ENCODE results near the gene SLC5A9. TPM values are rescaled to one million over a fixed set of nuclear protein-coding genes. Genes with fewer than 3 reads are reported as not detected.
A peak's percentile ranks its signal among the peaks of the same experiment; 100 is the strongest.

SLC5A9 gene
- total RNA-seq, 1 donor from 2014 or later: 0.25 TPM

- no peak overlapping the region for H3K27ac ChIP-seq
- no peaks in the 10 kb centered on the region for H3K9me3 ChIP-seq
- no peaks in the 10 kb centered on the region for H3K27me3 ChIP-seq
- H3K4me1 ChIP-seq: no peaks in the 10 kb centered on the region
- TF ChIP-seq CTCF (IDR thresholded peaks at IDR 0.05) (no peak), POLR2A (IDR thresholded peaks at IDR 0.05) (no peak), POLR2AphosphoS5 (IDR thresholded peaks at IDR 0.05; ENCODE audit: insufficient read depth in 1 of 2, low read depth in 1 of 2) (no peak)
- no peaks in the 10 kb centered on the region for H3K36me3 ChIP-seq
- H3K4me3 ChIP-seq: no peak overlapping the region
- intact Hi-C loops (cut with DNase I): no loop called here
- DNase-seq (ENCODE audit: extremely low spot score in 2 of 2): no peak
Measured at GRCh38 chr1:48228156-48228555, 5.6 kb downstream of the SLC5A9 start.

- no peaks in the 10 kb centered on the region for H3K4me1 ChIP-seq
- no peaks in the 10 kb centered on the region for H3K27me3 ChIP-seq
- intact Hi-C loops (cut with DNase I): no loop called here
- no peak for DNase-seq (ENCODE audit: extremely low spot score in 2 of 2)
- H3K36me3 ChIP-seq: no peaks in the 10 kb centered on the region
- no peaks in the 10 kb centered on the region for H3K9me3 ChIP-seq
- no peak overlapping the region for H3K4me3 ChIP-seq
- no peak for TF ChIP-seq POLR2A (IDR thresholded peaks at IDR 0.05)
- TF ChIP-seq CTCF (IDR thresholded peaks at IDR 0.05): no peak
- no peak for TF ChIP-seq POLR2AphosphoS5 (IDR thresholded peaks at IDR 0.05; ENCODE audit: insufficient read depth in 1 of 2, low read depth in 1 of 2)
- no peak overlapping the region for H3K27ac ChIP-seq
Measured at GRCh38 chr1:48229317-48229716, 6.8 kb downstream of the SLC5A9 start.

GRCh38 chr1:48230236-48230635, 7.7 kb downstream of the SLC5A9 start:
- no peak overlapping the region for H3K27ac ChIP-seq
- intact Hi-C loops (cut with DNase I): no loop called here
- no peak overlapping the region for H3K4me3 ChIP-seq
- H3K9me3 ChIP-seq: no peaks in the 10 kb centered on the region
- no peaks in the 10 kb centered on the region for H3K4me1 ChIP-seq
- H3K27me3 ChIP-seq: no peaks in the 10 kb centered on the region
- no peak for DNase-seq (ENCODE audit: extremely low spot score in 2 of 2)
- no peak for TF ChIP-seq POLR2AphosphoS5 (IDR thresholded peaks at IDR 0.05; ENCODE audit: insufficient read depth in 1 of 2, low read depth in 1 of 2)
- no peak for TF ChIP-seq POLR2A (IDR thresholded peaks at IDR 0.05)
- TF ChIP-seq CTCF (IDR thresholded peaks at IDR 0.05): no peak
- H3K36me3 ChIP-seq: no peaks in the 10 kb centered on the region

- H3K27me3 ChIP-seq: no peaks in the 10 kb centered on the region
- H3K27ac ChIP-seq: no peak overlapping the region
- intact Hi-C loops (cut with DNase I): no loop called here
- DNase-seq (ENCODE audit: extremely low spot score in 2 of 2): no peak
- no peaks in the 10 kb centered on the region for H3K9me3 ChIP-seq
- TF ChIP-seq POLR2AphosphoS5 (IDR thresholded peaks at IDR 0.05; ENCODE audit: insufficient read depth in 1 of 2, low read depth in 1 of 2) (no peak), CTCF (IDR thresholded peaks at IDR 0.05) (no peak), POLR2A (IDR thresholded peaks at IDR 0.05) (no peak)
- H3K4me1 ChIP-seq: no peaks in the 10 kb centered on the region
- no peaks in the 10 kb centered on the region for H3K36me3 ChIP-seq
- H3K4me3 ChIP-seq: no peak overlapping the region
Measured at GRCh38 chr1:48232722-48233121, 10.2 kb downstream of the SLC5A9 start.

- Histone ChIP-seq H3K27me3 (no peaks in the 10 kb centered on the region), H3K9me3 (no peaks in the 10 kb centered on the region), H3K4me3 (no peak overlapping the region), H3K27ac (no peak overlapping the region), H3K36me3 (no peaks in the 10 kb centered on the region), H3K4me1 (no peaks in the 10 kb centered on the region)
- DNase-seq (ENCODE audit: extremely low spot score in 2 of 2): peak in 1 of 2 donors; percentile 80
- intact Hi-C loops (cut with DNase I): no loop called here
- no peak for TF ChIP-seq POLR2A (IDR thresholded peaks at IDR 0.05)
- no peak for TF ChIP-seq POLR2AphosphoS5 (IDR thresholded peaks at IDR 0.05; ENCODE audit: insufficient read depth in 1 of 2, low read depth in 1 of 2)
Measured at GRCh38 chr1:48233666-48234485, 11.4 kb downstream of the SLC5A9 start.
